Measurements from ENCODE around the gene ACADS.

ACADS gene

DNA sequence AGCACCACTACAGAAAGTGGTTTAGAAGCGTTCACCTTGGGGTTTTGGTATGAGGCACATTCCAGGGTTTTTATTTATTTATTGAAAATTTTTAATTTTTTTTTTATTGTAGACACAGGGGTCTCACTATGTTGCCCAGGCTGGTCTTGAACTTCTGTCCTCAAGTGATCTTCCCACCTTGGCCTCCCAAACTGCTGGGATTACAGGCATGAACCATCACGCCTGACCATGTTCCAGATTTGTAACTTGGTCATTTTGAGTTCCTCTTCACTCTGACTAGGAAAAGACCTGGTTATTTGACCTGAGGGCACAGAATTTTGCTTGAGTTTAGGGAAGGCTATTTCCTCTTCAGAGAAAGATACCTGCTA lies 35.6 kb upstream of the ACADS start:
- DNase-seq, result no peak
- no peak overlapping the region for H3K27ac Mint-ChIP-seq
- no peaks in the 10 kb centered on the region for H3K27me3 Mint-ChIP-seq
- H3K4me1 Mint-ChIP-seq, result peaks cover 68% of the 10 kb centered on the region
- H3K4me3 Mint-ChIP-seq, result no peak overlapping the region
- H3K36me3 Mint-ChIP-seq, result peaks cover 31% of the 10 kb centered on the region
- no peaks in the 10 kb centered on the region for H3K9me3 Mint-ChIP-seq
- CTCF ChIA-PET, result interaction anchor here (1.5 to 5.8 kb wide), 2 partner anchors 19 to 42 kb away, joined by 4 to 45 read pairs; no protein-coding TSS in a partner anchor

DNA sequence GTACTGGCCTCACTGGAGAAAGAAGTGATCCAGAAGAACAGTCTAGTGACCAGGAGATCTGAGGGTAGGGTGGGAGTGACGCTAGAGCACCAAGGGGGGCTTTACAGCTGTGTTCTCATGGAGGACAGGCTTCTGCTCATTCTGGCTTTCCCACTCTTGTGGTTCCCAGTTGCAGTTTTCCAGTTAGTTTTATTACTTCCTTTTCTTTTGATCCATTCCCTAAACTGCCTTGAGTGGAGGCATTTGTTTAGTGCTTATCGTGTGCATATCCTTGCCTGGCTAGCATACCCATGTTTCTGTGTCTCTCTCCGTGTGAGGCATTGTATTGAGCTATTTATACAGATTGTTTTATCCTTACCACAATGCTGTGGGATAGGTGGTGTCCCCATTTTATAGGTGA lies 34.6 kb upstream of the ACADS start:
- CTCF ChIA-PET, result interaction anchor here (0.5 to 5.8 kb wide), 2 partner anchors 43 to 251 kb away, joined by 3 to 45 read pairs; no protein-coding TSS in a partner anchor
- Mint-ChIP-seq H3K4me3 (no peak overlapping the region), H3K4me1 (peaks cover 59% of the 10 kb centered on the region), H3K9me3 (no peaks in the 10 kb centered on the region), H3K27ac (no peak overlapping the region), H3K27me3 (no peaks in the 10 kb centered on the region), H3K36me3 (peaks cover 40% of the 10 kb centered on the region)
- no peak for DNase-seq

DNA sequence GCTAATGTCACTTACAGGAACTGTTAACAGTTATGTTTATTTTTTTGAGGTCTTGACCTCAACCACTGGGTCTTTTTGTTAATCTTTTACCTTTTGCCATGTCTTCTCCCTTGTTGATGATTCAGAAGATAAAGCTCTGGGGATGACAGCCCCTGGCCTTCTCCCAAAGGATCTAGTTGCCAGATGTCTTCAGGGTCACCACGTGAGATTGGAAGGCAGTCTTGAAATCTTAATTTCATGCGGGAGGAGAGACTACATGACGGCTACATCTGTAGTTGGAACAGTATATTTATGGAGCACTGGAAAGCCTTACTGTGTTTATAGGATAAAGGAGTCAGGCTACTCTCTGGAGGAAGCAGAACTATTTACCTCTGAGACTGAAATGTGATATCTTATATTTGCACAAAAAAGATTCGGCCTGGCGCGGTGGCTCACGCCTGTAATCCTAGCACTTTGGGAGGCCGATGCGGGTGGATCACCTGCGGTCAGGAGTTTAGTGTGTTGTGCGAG lies 33.0 kb upstream of the ACADS start:
- Mint-ChIP-seq H3K27me3 (no peaks in the 10 kb centered on the region), H3K4me1 (peaks cover 59% of the 10 kb centered on the region), H3K9me3 (no peaks in the 10 kb centered on the region), H3K36me3 (peaks cover 55% of the 10 kb centered on the region), H3K4me3 (no peak overlapping the region), H3K27ac (peak overlapping the region; percentile 50)
- DNase-seq, result no peak
- CTCF ChIA-PET, result interaction anchor here (0.9 to 5.8 kb wide), 2 partner anchors 19 to 45 kb away, joined by 3 to 45 read pairs; no protein-coding TSS in a partner anchor

DNA sequence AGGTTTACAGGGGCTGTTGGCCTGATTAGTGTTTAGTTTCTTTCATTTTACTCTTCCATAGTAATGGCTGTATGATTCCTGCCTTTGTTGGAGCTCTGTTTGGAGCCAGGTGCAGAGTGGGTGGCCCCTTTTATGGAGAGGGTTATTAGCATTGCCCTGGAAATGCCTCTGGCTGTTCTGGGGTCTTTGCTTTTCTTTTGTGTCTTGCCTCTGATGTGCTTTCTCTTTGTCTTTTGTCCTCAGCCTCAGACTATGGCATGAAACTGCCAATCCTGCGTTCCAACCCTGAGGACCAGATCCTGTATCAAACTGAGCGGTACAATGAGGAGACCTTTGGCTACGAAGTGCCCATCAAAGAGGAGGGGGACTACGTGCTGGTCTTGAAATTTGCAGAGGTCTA lies 31.8 kb upstream of the ACADS start:
- CTCF ChIA-PET, result interaction anchor here (5.8 kb wide), 1 partner anchor 46 kb away, joined by 45 read pairs; no protein-coding TSS in a partner anchor
- Mint-ChIP-seq H3K4me3 (no peak overlapping the region), H3K9me3 (no peaks in the 10 kb centered on the region), H3K36me3 (peaks cover 63% of the 10 kb centered on the region), H3K27ac (peak overlapping the region; percentile 9), H3K4me1 (peaks cover 54% of the 10 kb centered on the region), H3K27me3 (no peaks in the 10 kb centered on the region)
- no peak for DNase-seq

DNA sequence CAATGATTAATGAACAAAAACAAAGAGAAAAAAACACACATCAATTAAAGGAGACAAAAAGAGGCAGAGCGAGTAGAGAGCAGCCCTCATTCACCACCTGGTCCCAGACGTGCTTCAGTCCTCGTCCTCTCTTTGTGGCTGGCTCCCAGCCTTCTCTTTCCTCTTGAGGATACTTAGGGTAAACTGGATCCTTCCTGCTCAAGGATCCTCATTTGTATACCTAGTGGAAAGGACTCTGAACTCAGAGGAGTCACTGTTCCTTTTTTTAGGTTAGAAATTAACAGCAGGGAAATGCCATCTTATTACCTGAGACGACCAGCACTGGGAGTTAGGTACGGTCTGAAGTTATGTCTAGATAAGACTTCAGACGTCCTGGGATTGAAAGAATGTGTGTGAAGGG lies 29.0 kb upstream of the ACADS start:
- Mint-ChIP-seq H3K4me3 (no peak overlapping the region), H3K36me3 (peaks cover 73% of the 10 kb centered on the region), H3K27me3 (no peaks in the 10 kb centered on the region), H3K9me3 (no peaks in the 10 kb centered on the region), H3K27ac (no peak overlapping the region), H3K4me1 (peaks cover 28% of the 10 kb centered on the region)
- CTCF ChIA-PET, result no interaction called here
- no peak for DNase-seq

DNA sequence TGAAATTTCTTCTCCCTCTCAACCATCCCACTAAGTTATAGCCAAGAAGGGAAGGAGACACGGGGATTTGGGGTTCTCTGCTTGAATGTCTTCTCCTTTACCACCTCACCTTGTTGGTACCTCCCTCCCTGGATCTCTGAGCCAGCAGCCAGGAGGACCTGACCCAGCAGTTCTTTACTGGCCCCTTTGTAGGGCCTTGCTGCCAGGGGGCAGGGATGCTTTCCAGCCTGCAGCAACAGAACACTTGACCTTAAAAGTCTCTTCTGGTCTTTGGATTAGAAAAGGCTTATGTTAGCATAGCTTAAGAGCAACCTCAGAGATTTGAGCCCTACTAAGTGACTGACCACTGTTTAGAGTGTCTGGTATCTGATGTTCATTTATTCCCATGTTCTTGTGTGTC lies 28.3 kb upstream of the ACADS start:
- Mint-ChIP-seq H3K4me3 (no peak overlapping the region), H3K36me3 (peaks cover 70% of the 10 kb centered on the region), H3K27ac (peak overlapping the region; percentile 61), H3K4me1 (peaks cover 20% of the 10 kb centered on the region), H3K9me3 (no peaks in the 10 kb centered on the region), H3K27me3 (no peaks in the 10 kb centered on the region)
- peak; percentile 10 for DNase-seq
- CTCF ChIA-PET, result interaction anchor here (1.4 to 5.8 kb wide), 2 partner anchors 14 to 49 kb away, joined by 3 to 31 read pairs; no protein-coding TSS in a partner anchor

DNA sequence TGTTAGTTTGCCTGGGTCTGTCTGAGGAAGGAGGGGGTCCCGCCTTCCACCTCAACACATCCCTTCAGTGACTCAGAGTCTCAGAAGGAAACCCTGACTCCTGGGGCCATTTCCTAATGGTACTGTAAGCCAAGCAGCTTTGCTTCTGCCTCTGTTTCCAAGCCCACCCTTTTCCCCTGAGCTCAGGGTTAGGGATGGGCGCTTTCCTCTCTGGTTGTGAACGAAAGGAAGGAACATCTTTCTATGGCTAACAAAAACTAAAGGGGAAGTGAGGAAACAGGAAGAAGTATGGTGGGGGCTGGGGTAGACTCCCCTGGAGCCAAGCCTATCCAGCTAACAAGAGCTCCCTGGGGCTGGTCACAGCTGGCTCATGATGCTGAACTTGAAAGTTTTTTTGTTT lies 27.0 kb upstream of the ACADS start:
- peaks cover 65% of the 10 kb centered on the region for H3K36me3 Mint-ChIP-seq
- H3K27me3 Mint-ChIP-seq, result no peaks in the 10 kb centered on the region

DNA sequence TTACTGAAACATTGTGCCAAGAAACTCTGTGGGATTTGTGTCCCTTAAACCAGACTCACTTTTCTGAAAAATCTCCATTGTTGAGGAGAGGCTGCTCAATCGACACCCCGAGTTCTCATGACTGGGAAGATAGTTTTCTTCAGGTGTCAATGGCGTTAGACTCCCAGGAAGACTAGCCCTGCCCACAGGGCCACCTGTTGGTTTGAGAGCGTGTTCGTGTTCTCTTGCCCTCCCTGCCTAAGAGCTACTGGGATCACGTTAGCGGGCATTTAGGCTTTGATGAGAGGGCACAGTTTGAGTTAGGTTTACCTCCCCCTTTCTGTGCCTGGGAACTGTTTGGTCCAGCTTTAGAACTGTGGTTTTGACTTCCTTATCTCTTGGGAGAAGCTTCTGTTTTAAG lies 26.1 kb upstream of the ACADS start:
- CTCF ChIA-PET, result interaction anchor here (0.5 to 5.8 kb wide), 3 partner anchors 10 to 96 kb away, joined by 3 to 31 read pairs (median 6); partner anchors contain the start of gene UNC119B
- Mint-ChIP-seq H3K36me3 (peaks cover 59% of the 10 kb centered on the region), H3K4me3 (no peak overlapping the region)

More for the DNA sequence above, 27.0 kb upstream of the ACADS start:
- Mint-ChIP-seq H3K9me3 (no peaks in the 10 kb centered on the region), H3K4me1 (peaks cover 8% of the 10 kb centered on the region), H3K27ac (no peak overlapping the region), H3K4me3 (no peak overlapping the region)
- DNase-seq, result no peak
- CTCF ChIA-PET, result interaction anchor here (5.8 kb wide), 1 partner anchor 51 kb away, joined by 31 read pairs; no protein-coding TSS in a partner anchor

DNA sequence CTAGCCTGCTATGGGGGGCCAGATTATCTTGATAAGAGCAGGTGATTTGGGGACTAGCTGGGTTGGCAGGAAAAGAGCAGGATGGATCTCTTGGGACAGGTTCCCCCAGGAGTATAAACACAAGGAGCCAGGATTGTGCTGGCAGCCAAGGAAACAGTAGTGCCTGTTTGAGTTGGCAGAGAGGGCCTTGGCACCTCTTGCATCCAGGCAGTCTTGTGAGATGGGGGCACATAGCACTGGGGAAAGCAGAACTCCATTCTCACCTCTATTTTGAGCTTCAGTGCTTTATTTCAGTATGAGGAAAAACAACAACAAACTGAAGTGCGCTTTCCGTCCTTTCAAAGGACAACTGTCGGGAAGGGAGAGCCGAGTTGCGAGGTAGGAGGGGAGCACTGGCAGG lies 24.7 kb upstream of the ACADS start:
- no peak for DNase-seq
- CTCF ChIA-PET, result interaction anchor here (1.3 to 5.8 kb wide), 3 partner anchors 9 to 53 kb away, joined by 3 to 31 read pairs (median 6); partner anchors contain the start of gene UNC119B
- Mint-ChIP-seq H3K4me1 (peaks cover 5% of the 10 kb centered on the region), H3K27ac (peak overlapping the region; percentile 38), H3K27me3 (no peaks in the 10 kb centered on the region), H3K4me3 (no peak overlapping the region), H3K9me3 (no peaks in the 10 kb centered on the region), H3K36me3 (peaks cover 45% of the 10 kb centered on the region)

More for the DNA sequence above, 26.1 kb upstream of the ACADS start:
- DNase-seq, result no peak
- Mint-ChIP-seq H3K27me3 (no peaks in the 10 kb centered on the region), H3K27ac (no peak overlapping the region), H3K4me1 (peaks cover 5% of the 10 kb centered on the region), H3K9me3 (no peaks in the 10 kb centered on the region)

DNA sequence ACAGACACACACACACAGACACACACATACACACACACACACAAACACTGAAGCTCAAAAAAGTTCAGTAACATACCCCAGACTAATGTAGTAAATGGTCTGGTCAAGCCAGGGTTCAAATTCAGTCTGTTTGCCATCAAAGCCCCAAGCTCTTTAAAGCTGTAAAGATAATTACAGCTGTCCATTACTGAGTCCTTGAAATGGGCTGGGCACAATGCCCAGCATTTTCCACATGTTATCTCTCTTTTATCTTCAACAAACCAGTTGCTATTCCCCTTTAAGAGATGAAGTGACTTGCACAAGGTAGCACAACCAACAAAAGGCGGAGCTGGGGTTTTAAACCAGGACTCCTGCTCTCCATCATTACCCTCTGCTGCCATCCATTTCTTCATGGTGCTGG lies 23.0 kb upstream of the ACADS start:
- Mint-ChIP-seq H3K27ac (no peak overlapping the region), H3K4me1 (peaks cover 5% of the 10 kb centered on the region), H3K36me3 (peaks cover 29% of the 10 kb centered on the region), H3K27me3 (no peaks in the 10 kb centered on the region), H3K9me3 (no peaks in the 10 kb centered on the region), H3K4me3 (no peak overlapping the region)
- CTCF ChIA-PET, result interaction anchor here (5.8 kb wide), 1 partner anchor 55 kb away, joined by 31 read pairs; no protein-coding TSS in a partner anchor
- no peak for DNase-seq

DNA sequence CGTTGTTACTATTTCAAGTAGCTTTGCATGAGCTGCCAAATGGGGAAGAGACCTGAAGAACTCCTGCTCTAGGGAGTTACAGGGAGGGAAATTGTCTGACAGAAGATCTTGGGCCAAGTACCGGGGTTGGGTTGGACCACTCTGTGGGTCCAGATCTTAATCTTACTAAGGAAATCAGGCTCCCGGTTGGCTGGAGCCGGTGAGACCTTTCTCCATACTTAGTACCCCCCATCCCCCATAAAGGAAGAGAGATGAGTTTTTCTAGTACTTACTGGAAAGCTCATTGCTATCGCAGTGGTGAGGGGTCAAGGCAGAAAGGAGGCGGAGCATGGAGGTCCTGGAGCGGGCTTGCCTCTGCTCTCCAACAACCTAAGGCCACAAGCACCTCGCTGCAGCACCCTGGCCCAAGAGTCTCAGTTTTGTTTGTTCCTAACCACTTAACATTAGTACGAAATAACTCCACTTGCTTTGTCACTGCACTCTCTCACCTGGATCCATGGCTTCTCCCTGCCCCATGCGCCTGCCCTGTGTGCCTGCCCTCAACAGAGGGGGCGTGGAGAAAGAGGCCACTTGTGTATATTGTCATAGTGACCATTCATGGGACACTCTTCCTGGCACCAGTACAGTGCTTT lies 22.2 kb upstream of the ACADS start:
- DNase-seq, result no peak
- Mint-ChIP-seq H3K4me1 (peaks cover 2% of the 10 kb centered on the region), H3K4me3 (no peak overlapping the region), H3K27me3 (no peaks in the 10 kb centered on the region), H3K36me3 (peaks cover 24% of the 10 kb centered on the region), H3K27ac (no peak overlapping the region), H3K9me3 (no peaks in the 10 kb centered on the region)
- CTCF ChIA-PET, result no interaction called here

DNA sequence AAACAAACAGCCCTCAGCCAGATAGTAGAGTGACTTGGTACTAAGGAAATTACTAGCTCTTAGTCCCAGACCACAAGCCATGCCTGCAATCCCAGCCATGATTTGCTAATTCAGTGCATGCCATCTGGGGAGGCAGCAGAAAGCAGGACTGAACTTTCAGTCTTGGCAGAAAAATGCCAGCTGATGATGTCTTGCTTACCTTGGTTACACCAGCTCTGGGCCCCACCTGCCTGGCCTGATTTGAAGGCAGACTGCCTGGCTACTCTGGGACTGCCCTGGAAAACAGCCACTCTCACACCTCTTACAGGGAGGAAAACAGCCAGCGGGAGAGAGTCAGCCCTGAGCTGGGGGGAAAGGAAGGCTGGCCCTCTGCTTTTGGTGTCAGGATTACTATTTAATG lies 20.0 kb upstream of the ACADS start:
- Mint-ChIP-seq H3K4me3 (no peak overlapping the region), H3K27me3 (no peaks in the 10 kb centered on the region), H3K27ac (no peak overlapping the region), H3K9me3 (no peaks in the 10 kb centered on the region), H3K4me1 (peaks cover 6% of the 10 kb centered on the region), H3K36me3 (peaks cover 12% of the 10 kb centered on the region)
- CTCF ChIA-PET, result no interaction called here
- DNase-seq, result no peak

DNA sequence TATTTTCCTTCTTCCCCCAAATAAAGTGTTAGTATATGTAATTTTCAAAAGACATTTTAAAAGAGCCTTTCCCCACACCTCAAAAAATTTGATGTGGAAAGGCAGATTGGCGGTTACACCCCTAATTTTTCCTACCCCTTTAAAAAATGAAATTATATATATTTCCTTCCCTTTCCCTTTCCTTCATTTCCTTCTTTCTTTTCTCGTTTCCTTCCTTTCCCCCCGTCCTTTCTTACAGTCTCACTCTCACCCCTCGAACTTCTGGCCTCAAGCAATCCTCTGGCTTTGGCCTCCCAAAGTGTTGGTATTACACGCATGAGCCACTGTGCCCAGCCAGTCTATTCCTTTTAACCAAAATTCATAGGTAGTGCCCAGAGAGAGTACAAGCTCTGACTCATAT lies 19.6 kb upstream of the ACADS start:
- Mint-ChIP-seq H3K27me3 (no peaks in the 10 kb centered on the region), H3K27ac (no peak overlapping the region), H3K4me1 (peaks cover 6% of the 10 kb centered on the region), H3K36me3 (peaks cover 8% of the 10 kb centered on the region), H3K4me3 (no peak overlapping the region), H3K9me3 (no peaks in the 10 kb centered on the region)
- DNase-seq, result no peak
- CTCF ChIA-PET, result no interaction called here

DNA sequence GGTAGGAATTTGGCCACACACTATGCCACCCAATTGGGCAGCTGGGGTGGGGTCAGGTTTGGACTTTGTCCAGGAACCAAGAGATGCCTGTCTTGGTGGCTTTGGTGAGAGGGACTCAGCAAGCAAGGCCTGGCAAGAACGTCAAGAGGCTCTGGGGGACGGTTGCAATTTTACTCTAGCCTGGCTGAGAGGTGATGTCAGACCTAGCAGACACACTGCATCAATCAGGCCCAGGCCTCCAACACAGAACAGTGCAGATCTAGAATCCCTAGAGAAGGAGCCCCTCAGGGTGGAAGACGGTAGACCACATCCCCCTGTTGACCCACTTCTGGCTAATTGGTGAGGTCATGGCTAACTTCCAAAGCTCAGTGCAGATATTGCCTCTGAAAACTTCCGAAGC lies 17.0 kb upstream of the ACADS start:
- peak overlapping the region; percentile 23 for H3K4me3 Mint-ChIP-seq
- H3K27ac Mint-ChIP-seq, result no peak overlapping the region
- no peaks in the 10 kb centered on the region for H3K27me3 Mint-ChIP-seq

More for the DNA sequence above, 17.0 kb upstream of the ACADS start:
- CTCF ChIA-PET, result interaction anchor here (1.2 to 5.5 kb wide), 4 partner anchors 8 to 60 kb away, joined by 3 to 50 read pairs (median 5); no protein-coding TSS in a partner anchor
- no peak for DNase-seq
- Mint-ChIP-seq H3K9me3 (no peaks in the 10 kb centered on the region), H3K4me1 (peaks cover 32% of the 10 kb centered on the region), H3K36me3 (peaks cover 11% of the 10 kb centered on the region)

Data from activated naive CD4-positive, alpha-beta T cell treated with anti-CD3 and anti-CD28 coated beads, Interleukin-2, amount 10 ng/mL, durations not matched to agents 7 days and 5 days (primary cell).